Measurements from ENCODE around the gene SNX20.

GRCh38 chr16:50712560-50712898 lies 31.4 kb upstream of the SNX20 start:
- TF ChIP-seq CTCF (IDR thresholded peaks at IDR 0.05) (no peak), POLR2AphosphoS5 (IDR thresholded peaks at IDR 0.05) (no peak), POLR2A (IDR thresholded peaks at IDR 0.05) (no peak)

Data from suprapubic skin (tissue), 4 donors.